ENCODE data around the gene ZNF175.

DNA sequence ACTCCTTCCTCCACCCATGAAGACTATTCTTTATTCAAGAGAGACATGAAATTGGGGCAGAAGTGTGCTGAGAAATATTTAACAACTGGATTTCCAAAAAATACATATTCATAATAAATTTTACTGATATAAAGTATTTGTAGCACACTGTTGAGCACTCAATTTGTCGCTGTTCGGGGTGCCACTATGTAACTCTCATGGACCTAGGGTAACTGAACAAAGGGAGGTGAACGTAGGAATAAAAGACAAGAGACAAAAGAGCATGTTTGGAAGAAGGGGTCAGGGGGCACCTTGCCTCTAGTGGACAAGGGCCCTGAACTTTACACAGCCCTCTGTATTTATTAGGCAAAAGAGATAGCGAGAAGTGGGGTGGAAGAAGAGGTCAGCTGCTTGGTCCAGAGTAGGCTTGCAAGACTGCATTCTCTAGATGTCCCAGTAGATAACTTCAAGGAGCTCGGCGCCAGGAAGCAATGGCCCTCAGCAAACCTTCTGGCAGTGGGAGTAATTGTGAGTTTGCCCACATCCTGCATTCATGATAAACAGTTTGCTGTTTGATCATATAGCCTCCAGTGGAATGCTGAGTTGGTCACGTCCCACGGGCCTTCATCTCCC is 4.5 kb upstream of the ZNF175 start:
- no peak for TF ChIP-seq GATA2 (IDR thresholded peaks at IDR 0.05; ENCODE audit: low read depth, low read length)
- no peak for TF ChIP-seq GATA3 (IDR thresholded peaks at IDR 0.05; ENCODE audit: low read depth, low read length)
